Measurements from ENCODE around the gene ATP8B4.

GRCh38 chr15:49990835-49991545 is 128.0 kb downstream of the ATP8B4 start:
- TF ChIP-seq, protein P1, sequence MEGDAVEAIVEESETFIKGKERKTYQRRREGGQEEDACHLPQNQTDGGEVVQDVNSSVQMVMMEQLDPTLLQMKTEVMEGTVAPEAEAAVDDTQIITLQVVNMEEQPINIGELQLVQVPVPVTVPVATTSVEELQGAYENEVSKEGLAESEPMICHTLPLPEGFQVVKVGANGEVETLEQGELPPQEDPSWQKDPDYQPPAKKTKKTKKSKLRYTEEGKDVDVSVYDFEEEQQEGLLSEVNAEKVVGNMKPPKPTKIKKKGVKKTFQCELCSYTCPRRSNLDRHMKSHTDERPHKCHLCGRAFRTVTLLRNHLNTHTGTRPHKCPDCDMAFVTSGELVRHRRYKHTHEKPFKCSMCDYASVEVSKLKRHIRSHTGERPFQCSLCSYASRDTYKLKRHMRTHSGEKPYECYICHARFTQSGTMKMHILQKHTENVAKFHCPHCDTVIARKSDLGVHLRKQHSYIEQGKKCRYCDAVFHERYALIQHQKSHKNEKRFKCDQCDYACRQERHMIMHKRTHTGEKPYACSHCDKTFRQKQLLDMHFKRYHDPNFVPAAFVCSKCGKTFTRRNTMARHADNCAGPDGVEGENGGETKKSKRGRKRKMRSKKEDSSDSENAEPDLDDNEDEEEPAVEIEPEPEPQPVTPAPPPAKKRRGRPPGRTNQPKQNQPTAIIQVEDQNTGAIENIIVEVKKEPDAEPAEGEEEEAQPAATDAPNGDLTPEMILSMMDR (IDR thresholded peaks at IDR 0.05; ENCODE audit: extremely low read depth in 1 of 2, insufficient read depth in 1 of 2, low read depth in 1 of 2, low read length in 2 of 2): no peak
- no peak for TF ChIP-seq EZH2 (IDR thresholded peaks at IDR 0.05; ENCODE audit: borderline replicate concordance, low read depth, low read length, severe bottlenecking)
- TF ChIP-seq POLR2AphosphoS5 (IDR thresholded peaks at IDR 0.05; ENCODE audit: insufficient read depth, low read depth, low read length): no peak
- TF ChIP-seq MAX (IDR thresholded peaks at IDR 0.05; ENCODE audit: insufficient read depth, insufficient read length): no peak
- TF ChIP-seq POLR2A (IDR thresholded peaks at IDR 0.05; ENCODE audit: low read depth, low read length): no peak
- TF ChIP-seq JUN (IDR thresholded peaks at IDR 0.05; ENCODE audit: borderline replicate concordance, insufficient read depth, insufficient read length, low read depth): no peak
- TF ChIP-seq MYC (IDR thresholded peaks at IDR 0.05; ENCODE audit: low read depth, low read length): no peak
- TF ChIP-seq GATA2 (IDR thresholded peaks at IDR 0.05; ENCODE audit: insufficient read depth, insufficient read length, low read depth, low read length): no peak
- TF ChIP-seq FOS (IDR thresholded peaks at IDR 0.05; ENCODE audit: borderline replicate concordance, insufficient read depth, low read length): no peak

All from endothelial cell of umbilical vein (primary cell).